GM23248 (cell line): ENCODE measurements around the gene RECQL5. TPM values are rescaled to one million over a fixed set of nuclear protein-coding genes. Genes with fewer than 3 reads are reported as not detected.

Source experiments
- DNase-seq: peaks from one replicate; pipeline ENCODE4 v3.0.0-alpha.2; 2015
- H2AFZ ChIP-seq: fragments of 200-600 bp; sonication (generic); 2 replicates; pipeline ENCODE4 v1.6.1; 2016; ENCODE audit warnings: antibody characterized with exemption
- H3F3A ChIP-seq: fragments of 200-600 bp; sonication (generic); 2 replicates; pipeline ENCODE4 v1.6.1; 2016; ENCODE audit warnings: mild to moderate bottlenecking, antibody characterized with exemption, mixed run types; ENCODE audit not compliant: insufficient read depth
- H3K27ac ChIP-seq: fragments of 200-600 bp; sonication (generic); 2 replicates; pipeline ENCODE4 v1.5.1; 2016; ENCODE audit warnings: mild to moderate bottlenecking
- H3K27me3 ChIP-seq: fragments of 200-600 bp; sonication (generic); replicated peaks from 2 replicates; pipeline ENCODE4 v1.6.1; 2016; ENCODE audit warnings: mild to moderate bottlenecking; ENCODE audit not compliant: insufficient read depth
- H3K36me3 ChIP-seq: fragments of 200-600 bp; sonication (generic); 2 replicates; pipeline ENCODE4 v1.6.1; 2016; ENCODE audit warnings: low read depth, mild to moderate bottlenecking
- H3K4me1 ChIP-seq: fragments of 200-600 bp; sonication (generic); 2 replicates; pipeline ENCODE4 v1.6.1; 2016; ENCODE audit warnings: mild to moderate bottlenecking; ENCODE audit not compliant: insufficient read depth
- H3K4me2 ChIP-seq: fragments of 200-600 bp; sonication (generic); one replicate; pipeline ENCODE4 v1.6.1; 2016; ENCODE audit warnings: mild to moderate bottlenecking; ENCODE audit not compliant: unreplicated experiment
- H3K4me3 ChIP-seq: fragments of 200-600 bp; sonication (generic); 2 replicates; pipeline ENCODE4 v1.5.1; 2016; ENCODE audit warnings: mild to moderate bottlenecking
- H3K79me2 ChIP-seq: fragments of 200-600 bp; sonication (generic); 2 replicates; pipeline ENCODE4 v1.6.1; 2016; ENCODE audit warnings: mild to moderate bottlenecking; ENCODE audit not compliant: insufficient read depth
- H3K9ac ChIP-seq: fragments of 200-600 bp; sonication (generic); 2 replicates; pipeline ENCODE4 v1.6.1; 2016; ENCODE audit warnings: mild to moderate bottlenecking
- H3K9me2 ChIP-seq: fragments of 200-600 bp; sonication (generic); 2 replicates; pipeline ENCODE4 v1.6.1; 2016; ENCODE audit warnings: mixed run types, mild to moderate bottlenecking, moderate library complexity; ENCODE audit not compliant: insufficient read depth
- H3K9me3 ChIP-seq: fragments of 200-600 bp; sonication (generic); one replicate; pipeline ENCODE4 v1.6.1; 2017; ENCODE audit warnings: low read depth
- H4K20me1 ChIP-seq: fragments of 200-600 bp; sonication (generic); 2 replicates; pipeline ENCODE4 v1.6.0; 2016; ENCODE audit not compliant: insufficient read depth
- EZH2 ChIP-seq: fragments of 200-600 bp; sonication (generic); IDR thresholded peaks from 2 replicates; pipeline ENCODE4 v1.6.1; 2018; ENCODE audit warnings: antibody characterized with exemption, mild to moderate bottlenecking; ENCODE audit not compliant: insufficient read depth, poor library complexity, severe bottlenecking
- EZH2phosphoT487 ChIP-seq: fragments of 200-600 bp; sonication (generic); IDR thresholded peaks from 2 replicates; pipeline ENCODE4 v1.6.1; 2018; ENCODE audit warnings: antibody characterized with exemption, moderate library complexity, mild to moderate bottlenecking, low read depth; ENCODE audit not compliant: insufficient read depth
- WGBS, 2 experiments: methylation state at CpG; one replicate each; pipeline ENCODE4 v1.1.6; 2015 to 2017; ENCODE audit warnings: low lambda C conversion rate in 2 of 2, low coverage in 1 of 2; ENCODE audit errors: missing lambda C conversion rate in 2 of 2; 5-methylcytosine and 5-hydroxymethylcytosine counted together
- in situ Hi-C: fragments of 300-500 bp; cut with MboI; formaldehyde crosslinking; loops from 2 replicates; pipeline ENCODE4 v1.15.0; 2020
- polyA plus RNA-seq: library from polyadenylated mRNA; unstranded; fragments of >200 nt; fragmentation: Nextera tagmentation; extraction: Ambion mirVana; gene quantifications from 2 replicates; pipeline ENCODE4 v1.2.1, GENCODE V29; 2016
- total RNA-seq: library from RNA; depleted of rRNA; stranded (reverse); fragments of >200 nt; shearing (Covaris generic); gene quantifications from 2 replicates; pipeline ENCODE4 v1.2.3, GENCODE V29; 2014

RECQL5 gene
- total and polyA plus RNA-seq, 2 experiments from 2014 or later, result 12.8 to 20.9 TPM

- TF ChIP-seq EZH2, result no peak
- TF ChIP-seq EZH2phosphoT487, result no peak
- no peak overlapping the region for H2AFZ ChIP-seq
- in situ Hi-C loops, result no loop called here
- H3K4me2 ChIP-seq, result no peak overlapping the region
- DNase-seq, result no peak
- no peaks in the 10 kb centered on the region for H3F3A ChIP-seq
- H3K79me2 ChIP-seq, result no peaks in the 10 kb centered on the region
- H3K27ac ChIP-seq, result no peak overlapping the region
- no peaks in the 10 kb centered on the region for H4K20me1 ChIP-seq
- no peaks in the 10 kb centered on the region for H3K27me3 ChIP-seq
- no peak overlapping the region for H3K9ac ChIP-seq
- H3K9me2 ChIP-seq, result no peaks in the 10 kb centered on the region
- no peaks in the 10 kb centered on the region for H3K36me3 ChIP-seq
- WGBS, 2 experiments, result 90 to 91% methylated on average over 7 of the region's 7 CpGs
- H3K4me3 ChIP-seq, result no peak overlapping the region
- no peaks in the 10 kb centered on the region for H3K9me3 ChIP-seq
- no peaks in the 10 kb centered on the region for H3K4me1 ChIP-seq
Observed at GRCh38 chr17:75643643-75644017, 23.3 kb downstream of the RECQL5 start.

DNA sequence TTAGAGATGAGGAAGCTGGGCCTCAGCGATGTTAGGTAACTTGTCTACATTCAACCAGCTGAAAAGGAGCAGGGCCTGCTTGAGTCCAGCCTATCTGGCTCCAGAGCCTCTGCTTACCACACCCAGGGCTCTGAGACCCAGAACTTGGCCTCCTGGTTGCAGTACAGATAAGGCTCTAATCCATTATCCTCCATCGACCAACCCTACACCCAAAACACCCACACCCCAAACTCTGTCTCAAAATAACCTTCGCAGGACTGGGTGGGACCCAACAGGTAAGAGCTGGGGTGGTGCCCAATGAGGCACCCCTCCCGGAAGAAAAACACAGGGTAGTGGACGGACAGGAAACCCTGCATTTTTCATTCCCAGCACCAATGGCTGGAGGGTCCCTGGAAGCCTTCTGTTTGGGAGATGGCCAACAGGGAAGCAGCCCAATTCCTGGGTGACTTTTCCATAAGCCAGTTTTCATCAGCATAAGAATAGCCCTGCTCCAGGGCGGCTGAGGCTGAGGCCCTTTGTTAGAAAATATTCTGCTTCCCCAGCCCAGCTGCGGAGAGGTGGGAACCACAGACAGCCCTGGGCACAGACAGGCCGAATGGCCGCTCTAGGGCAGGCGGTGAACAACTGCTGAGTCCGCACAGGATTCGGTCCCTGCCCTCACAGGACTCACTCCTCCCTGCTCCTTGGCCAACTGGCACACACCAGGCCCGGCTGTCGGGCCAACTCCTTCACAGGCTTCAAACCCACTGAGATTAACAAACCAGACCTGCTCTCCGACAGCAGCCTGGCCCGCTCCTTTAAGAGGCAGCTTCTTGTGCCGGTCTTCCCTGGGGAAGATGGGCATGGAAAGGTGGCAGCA is 23.9 kb downstream of the RECQL5 start:
- in situ Hi-C loops, result no loop called here
- Histone ChIP-seq H3K9me3 (no peaks in the 10 kb centered on the region), H3F3A (no peaks in the 10 kb centered on the region), H3K4me1 (no peaks in the 10 kb centered on the region), H3K79me2 (no peaks in the 10 kb centered on the region), H3K27ac (no peak overlapping the region), H3K4me3 (no peak overlapping the region), H3K36me3 (no peaks in the 10 kb centered on the region), H3K27me3 (no peaks in the 10 kb centered on the region), H3K9ac (no peak overlapping the region), H3K4me2 (no peak overlapping the region), H2AFZ (no peak overlapping the region), H3K9me2 (no peaks in the 10 kb centered on the region), H4K20me1 (no peaks in the 10 kb centered on the region)
- WGBS, 2 experiments, result 88 to 90% methylated on average over 17 of the region's 17 CpGs
- no peak for TF ChIP-seq EZH2phosphoT487
- TF ChIP-seq EZH2, result no peak
- DNase-seq, result no peak

- no peaks in the 10 kb centered on the region for H3K4me1 ChIP-seq
- H3F3A ChIP-seq, result no peaks in the 10 kb centered on the region
- H3K9me3 ChIP-seq, result no peaks in the 10 kb centered on the region
- no peaks in the 10 kb centered on the region for H4K20me1 ChIP-seq
- no peaks in the 10 kb centered on the region for H3K79me2 ChIP-seq
- no peak overlapping the region for H3K27ac ChIP-seq
- no peak overlapping the region for H3K4me2 ChIP-seq
- no peak overlapping the region for H2AFZ ChIP-seq
- no peaks in the 10 kb centered on the region for H3K27me3 ChIP-seq
- no peaks in the 10 kb centered on the region for H3K9me2 ChIP-seq
- in situ Hi-C loops, result no loop called here
- no peak overlapping the region for H3K4me3 ChIP-seq
- no peak overlapping the region for H3K9ac ChIP-seq
- TF ChIP-seq EZH2, result no peak
- TF ChIP-seq EZH2phosphoT487, result no peak
- no peak for DNase-seq
- 97 to 98% methylated on average over 7 of the region's 7 CpGs for WGBS, 2 experiments
- H3K36me3 ChIP-seq, result no peaks in the 10 kb centered on the region
Observed at GRCh38 chr17:75642182-75642783, 24.7 kb downstream of the RECQL5 start.

- no peak for TF ChIP-seq EZH2phosphoT487
- no peak for TF ChIP-seq EZH2
- DNase-seq, result no peak
- H3K9ac ChIP-seq, result no peak overlapping the region
Observed at GRCh38 chr17:75641343-75641742, 25.6 kb downstream of the RECQL5 start.

More at GRCh38 chr17:75641343-75641742, 25.6 kb downstream of the RECQL5 start:
- Histone ChIP-seq H3K36me3 (no peaks in the 10 kb centered on the region), H3K79me2 (no peaks in the 10 kb centered on the region), H3K27me3 (no peaks in the 10 kb centered on the region), H3F3A (no peaks in the 10 kb centered on the region), H3K27ac (no peak overlapping the region), H3K4me1 (no peaks in the 10 kb centered on the region), H3K4me2 (no peak overlapping the region), H3K9me2 (no peaks in the 10 kb centered on the region), H4K20me1 (no peaks in the 10 kb centered on the region), H3K9me3 (no peaks in the 10 kb centered on the region), H3K4me3 (no peak overlapping the region), H2AFZ (no peak overlapping the region)
- 81 to 82% methylated on average over 9 of the region's 9 CpGs for WGBS, 2 experiments
- in situ Hi-C loops, result no loop called here
